ENCODE data around the gene CDKN2B-AS1. TPM values are rescaled to one million over a fixed set of nuclear protein-coding genes. Genes with fewer than 3 reads are reported as not detected.

The CDKN2B-AS1 gene
- polyA plus RNA-seq, 1 donor from 2014 or later: not detected

GRCh38 chr9:22146604-22147003, 152.0 kb downstream of the CDKN2B-AS1 start:
- Histone ChIP-seq H3K9me2 (ENCODE audit: insufficient read depth, low read length) (no peaks in the 10 kb centered on the region), H3K4me2 (ENCODE audit: low read length) (no peak overlapping the region), H3K9ac (ENCODE audit: low read length) (no peak overlapping the region), H3K79me2 (replicated peaks; ENCODE audit: insufficient read depth, low read length) (no peaks in the 10 kb centered on the region), H3F3A (ENCODE audit: insufficient read depth, low read length, poor library complexity, severe bottlenecking) (no peaks in the 10 kb centered on the region), H3K27me3 (ENCODE audit: insufficient read depth, low read depth, low read length) (no peaks in the 10 kb centered on the region), H3K36me3 (ENCODE audit: insufficient read depth, low read length) (no peaks in the 10 kb centered on the region), H3K4me3 (ENCODE audit: low read length) (no peak overlapping the region), H4K20me1 (ENCODE audit: insufficient read depth) (no peaks in the 10 kb centered on the region), H3K27ac (ENCODE audit: low read length) (no peak overlapping the region), H2AFZ (ENCODE audit: low read depth, low read length) (no peak overlapping the region), H3K9me3 (ENCODE audit: low read length) (no peaks in the 10 kb centered on the region)
- TF ChIP-seq MXI1 (conservative IDR thresholded peaks at IDR 0.05; ENCODE audit: poor library complexity, severe bottlenecking): no peak
- no peak for TF ChIP-seq CTCF (IDR thresholded peaks at IDR 0.05; ENCODE audit: poor library complexity, severe bottlenecking)
- no peak for TF ChIP-seq POLR2AphosphoS5 (IDR thresholded peaks at IDR 0.05)
- TF ChIP-seq SMC3 (conservative IDR thresholded peaks at IDR 0.05; ENCODE audit: poor library complexity): no peak
- no peak for TF ChIP-seq RAD21 (conservative IDR thresholded peaks at IDR 0.05)
- no peak for TF ChIP-seq REST (IDR thresholded peaks at IDR 0.05; ENCODE audit: borderline replicate concordance)
- TF ChIP-seq TAF1 (IDR thresholded peaks at IDR 0.05; ENCODE audit: low read depth): no peak
- TF ChIP-seq EZH2 (IDR thresholded peaks at IDR 0.05; ENCODE audit: borderline replicate concordance, insufficient read depth, low read length, poor library complexity, severe bottlenecking): no peak
- TF ChIP-seq EP300 (conservative IDR thresholded peaks at IDR 0.05; ENCODE audit: poor library complexity, severe bottlenecking): no peak

GRCh38 chr9:22147813-22148527, 153.4 kb downstream of the CDKN2B-AS1 start:
- Histone ChIP-seq H3K4me2 (ENCODE audit: low read length) (no peak overlapping the region), H4K20me1 (ENCODE audit: insufficient read depth) (no peaks in the 10 kb centered on the region), H3K36me3 (ENCODE audit: insufficient read depth, low read length) (no peaks in the 10 kb centered on the region), H3K27ac (ENCODE audit: low read length) (no peak overlapping the region), H2AFZ (ENCODE audit: low read depth, low read length) (no peak overlapping the region), H3K9me2 (ENCODE audit: insufficient read depth, low read length) (no peaks in the 10 kb centered on the region), H3F3A (ENCODE audit: insufficient read depth, low read length, poor library complexity, severe bottlenecking) (no peaks in the 10 kb centered on the region), H3K27me3 (ENCODE audit: insufficient read depth, low read depth, low read length) (no peaks in the 10 kb centered on the region), H3K9ac (ENCODE audit: low read length) (no peak overlapping the region), H3K4me3 (ENCODE audit: low read length) (no peak overlapping the region), H3K79me2 (replicated peaks; ENCODE audit: insufficient read depth, low read length) (no peaks in the 10 kb centered on the region), H3K9me3 (ENCODE audit: low read length) (no peaks in the 10 kb centered on the region)
- no peak for TF ChIP-seq MXI1 (conservative IDR thresholded peaks at IDR 0.05; ENCODE audit: poor library complexity, severe bottlenecking)
- no peak for TF ChIP-seq REST (IDR thresholded peaks at IDR 0.05; ENCODE audit: borderline replicate concordance)
- no peak for TF ChIP-seq EP300 (conservative IDR thresholded peaks at IDR 0.05; ENCODE audit: poor library complexity, severe bottlenecking)
- no peak for TF ChIP-seq POLR2AphosphoS5 (IDR thresholded peaks at IDR 0.05)
- no peak for TF ChIP-seq TAF1 (IDR thresholded peaks at IDR 0.05; ENCODE audit: low read depth)
- no peak for TF ChIP-seq EZH2 (IDR thresholded peaks at IDR 0.05; ENCODE audit: borderline replicate concordance, insufficient read depth, low read length, poor library complexity, severe bottlenecking)
- no peak for TF ChIP-seq SMC3 (conservative IDR thresholded peaks at IDR 0.05; ENCODE audit: poor library complexity)
- no peak for TF ChIP-seq CTCF (IDR thresholded peaks at IDR 0.05; ENCODE audit: poor library complexity, severe bottlenecking)

All from neural cell (in vitro differentiated cells).